GM12878 (cell line): Measurements from ENCODE around the gene SBF2. TPM values are rescaled to one million over a fixed set of nuclear protein-coding genes. Genes with fewer than 3 reads are reported as not detected.

Experiments
- ATAC-seq: fragments of 200-7000 bp; cut with Tn5 transposase; 3 replicates; pipeline ENCODE4 v1.9.1; 2020; ENCODE audit warnings: mild to moderate bottlenecking, moderate library complexity
- BruUV-seq: library from RNA; stranded (reverse); fragments of 400-500 nt; replicated peaks from 2 replicates; lab custom pipeline; 2021; lab: Mats Ljungman, UMichigan
- CTCF ChIA-PET: fragments of 300-600 bp; sonication (Branson Sonifier 250); formaldehyde crosslinking; extraction: SDS; loops from one replicate; lab custom pipeline; 2021; ENCODE audit warnings: inconsistent platforms; lab: Yijun Ruan, JAX
- POLR2A ChIA-PET: fragments of 350-600 bp; formaldehyde crosslinking; extraction: SDS; loops from one replicate; lab custom pipeline; 2021; ENCODE audit warnings: inconsistent platforms; lab: Charles Lee
- RAD21 ChIA-PET: fragments of 300-600 bp; sonication (Branson Sonifier 250); formaldehyde crosslinking; loops from one replicate; lab custom pipeline; 2023; ENCODE audit warnings: antibody characterized with exemption; ENCODE audit not compliant: unreplicated experiment; lab: Charles Lee
- SMC1A ChIA-PET: fragments of 300-600 bp; sonication (Branson Sonifier 250); formaldehyde crosslinking; loops from one replicate; lab custom pipeline; 2023; ENCODE audit not compliant: unreplicated experiment, uncharacterized antibody; lab: Charles Lee
- DNase-seq: peaks from one replicate; pipeline ENCODE4 v3.0.0-alpha.2; 2011; ENCODE audit warnings: low read depth, low spot score
- FAIRE-seq: peaks from 3 replicates; lab custom pipeline; 2011; peaks lifted over from hg19 to GRCh38; lab: Jason Lieb, UNC
- H2AFZ ChIP-seq: 2 replicates; pipeline ENCODE4 v1.6.0; 2011; ENCODE audit warnings: low read depth, low read length, control low read depth; ENCODE audit not compliant: control insufficient read depth
- H3K27ac ChIP-seq: 2 replicates; pipeline ENCODE4 v1.5.1; 2011; ENCODE audit warnings: control low read depth; ENCODE audit not compliant: control insufficient read depth, insufficient read depth
- H3K27me3 ChIP-seq, 2 experiments: replicated peaks in 1 of 2; 2 replicates each; pipeline versions ENCODE4 v1.6.0 to v1.6.1; 2011; ENCODE audit warnings: low read length in 1 of 2; ENCODE audit not compliant: control insufficient read depth in 2 of 2, insufficient read depth in 2 of 2
- H3K36me3 ChIP-seq, 2 experiments: 2 replicates each; pipeline ENCODE4 v1.5.1; 2011; ENCODE audit warnings: low read length in 1 of 2; ENCODE audit not compliant: control insufficient read depth in 2 of 2, insufficient read depth in 2 of 2
- H3K4me1 ChIP-seq: 2 replicates; pipeline ENCODE4 v1.6.1; 2011; ENCODE audit warnings: mild to moderate bottlenecking, low read length, moderate library complexity, mixed read lengths; ENCODE audit not compliant: control insufficient read depth, insufficient read depth
- H3K4me2 ChIP-seq: 2 replicates; pipeline ENCODE4 v1.6.0; 2011; ENCODE audit warnings: control low read depth; ENCODE audit not compliant: control insufficient read depth, insufficient read depth
- H3K4me3 ChIP-seq: fragments of 200-600 bp; sonication (generic); 2 replicates; pipeline ENCODE4 v1.5.1; 2016
- H3K79me2 ChIP-seq: 2 replicates; pipeline ENCODE4 v1.6.0; 2011; ENCODE audit warnings: low read length; ENCODE audit not compliant: control insufficient read depth, insufficient read depth
- H3K9ac ChIP-seq: 2 replicates; pipeline ENCODE4 v1.8.0; 2011; ENCODE audit warnings: low read length, control low read depth, mixed read lengths; ENCODE audit not compliant: control insufficient read depth, insufficient read depth
- H3K9me3 ChIP-seq: replicated peaks from 3 replicates; pipeline ENCODE4 v1.5.1; 2011; ENCODE audit warnings: mild to moderate bottlenecking, low read length; ENCODE audit not compliant: control insufficient read depth, insufficient read depth
- H4K20me1 ChIP-seq: 2 replicates; pipeline ENCODE4 v1.6.0; 2011; ENCODE audit not compliant: control insufficient read depth, insufficient read depth
- ATF7 ChIP-seq: fragments of 450-650 bp; IDR thresholded peaks from 2 replicates; pipeline ENCODE4 v1.6.1; 2016; ENCODE audit warnings: low read depth, mild to moderate bottlenecking
- IRF4 ChIP-seq: IDR thresholded peaks from 2 replicates; pipeline ENCODE4 v1.6.1; 2011; ENCODE audit warnings: low read depth, low read length
- JUNB ChIP-seq: IDR thresholded peaks from 2 replicates; pipeline ENCODE4 v1.6.1; 2016; ENCODE audit warnings: antibody characterized with exemption, mild to moderate bottlenecking
- NR2F1 ChIP-seq: fragments of 450-650 bp; conservative IDR thresholded peaks from 2 replicates; pipeline ENCODE4 v1.6.1; 2017; ENCODE audit warnings: mild to moderate bottlenecking
- PML ChIP-seq: IDR thresholded peaks from 2 replicates; pipeline ENCODE4 v1.6.1; 2012; ENCODE audit warnings: low read length, inconsistent platforms
- RUNX3 ChIP-seq: IDR thresholded peaks from 2 replicates; pipeline ENCODE4 v1.6.1; 2012; ENCODE audit warnings: low read length, inconsistent platforms
- WGBS: methylation state at CpG from one replicate; pipeline ENCODE4 v1.1.6; 2016; ENCODE audit warnings: low lambda C conversion rate; ENCODE audit not compliant: insufficient replicate concordance, insufficient coverage; ENCODE audit errors: missing lambda C conversion rate; 5-methylcytosine and 5-hydroxymethylcytosine counted together
- in situ Hi-C: fragments of 300-500 bp; cut with MboI; formaldehyde crosslinking; loops from 9 replicates; pipeline ENCODE4 v1.14.3; 2018; ENCODE audit warnings: mixed read lengths
- intact Hi-C: fragments of 100-400 bp; cut with micrococcal nuclease; formaldehyde crosslinking; loops from one replicate; pipeline ENCODE4 v1.14.2; 2022; ENCODE audit not compliant: unreplicated experiment
- polyA plus RNA-seq, 11 experiments: library from polyadenylated mRNA; depleted of rRNA in 4 of 11; unstranded in 6 of 11; stranded (reverse) in 5 of 11; fragments of >200 nt; fragmentation: Nextera tagmentation in 4 of 11; fragmentation: Illumina TruSeq in 1 of 11; extraction: Ambion mirVana in 4 of 11; extraction: Trizol in 1 of 11; gene quantifications; 1 replicate in 1 of 11; 2 replicates in 10 of 11; pipeline versions ENCODE4 v1.2.1 to v1.2.3, GENCODE V29; 2011 to 2016; ENCODE audit warnings: inconsistent platforms in 2 of 11, missing spikeins in 2 of 11, low read depth in 1 of 11
- total RNA-seq, 4 experiments: library from RNA; depleted of rRNA in 3 of 4; stranded (reverse); fragments of >200 nt in 3 of 4; fragmentation: Illumina TruSeq in 1 of 4; extraction: Trizol in 1 of 4; gene quantifications; 2 replicates each; pipeline versions ENCODE4 v1.2.1 to v1.2.3, GENCODE V29; 2013 to 2021
- TF ChIP-seq, protein P1 (sequence below): fragments of 150-350 bp; IDR thresholded peaks from 2 replicates; pipeline ENCODE4 v1.6.1; 2016; ENCODE audit warnings: low read depth, low read length

SBF2 gene
- total and polyA plus RNA-seq, 10 of the 15 experiments (the other 5 are each of a cell fraction or from before 2014, with no cell fraction given): 0.24 to 2.3 (median 1.1) TPM

GRCh38 chr11:9741260-9741659, 552.8 kb downstream of the SBF2 start (continued):
- TF ChIP-seq NR2F1 (no peak), PML (no peak), RUNX3 (no peak)
- TF ChIP-seq, protein P1, sequence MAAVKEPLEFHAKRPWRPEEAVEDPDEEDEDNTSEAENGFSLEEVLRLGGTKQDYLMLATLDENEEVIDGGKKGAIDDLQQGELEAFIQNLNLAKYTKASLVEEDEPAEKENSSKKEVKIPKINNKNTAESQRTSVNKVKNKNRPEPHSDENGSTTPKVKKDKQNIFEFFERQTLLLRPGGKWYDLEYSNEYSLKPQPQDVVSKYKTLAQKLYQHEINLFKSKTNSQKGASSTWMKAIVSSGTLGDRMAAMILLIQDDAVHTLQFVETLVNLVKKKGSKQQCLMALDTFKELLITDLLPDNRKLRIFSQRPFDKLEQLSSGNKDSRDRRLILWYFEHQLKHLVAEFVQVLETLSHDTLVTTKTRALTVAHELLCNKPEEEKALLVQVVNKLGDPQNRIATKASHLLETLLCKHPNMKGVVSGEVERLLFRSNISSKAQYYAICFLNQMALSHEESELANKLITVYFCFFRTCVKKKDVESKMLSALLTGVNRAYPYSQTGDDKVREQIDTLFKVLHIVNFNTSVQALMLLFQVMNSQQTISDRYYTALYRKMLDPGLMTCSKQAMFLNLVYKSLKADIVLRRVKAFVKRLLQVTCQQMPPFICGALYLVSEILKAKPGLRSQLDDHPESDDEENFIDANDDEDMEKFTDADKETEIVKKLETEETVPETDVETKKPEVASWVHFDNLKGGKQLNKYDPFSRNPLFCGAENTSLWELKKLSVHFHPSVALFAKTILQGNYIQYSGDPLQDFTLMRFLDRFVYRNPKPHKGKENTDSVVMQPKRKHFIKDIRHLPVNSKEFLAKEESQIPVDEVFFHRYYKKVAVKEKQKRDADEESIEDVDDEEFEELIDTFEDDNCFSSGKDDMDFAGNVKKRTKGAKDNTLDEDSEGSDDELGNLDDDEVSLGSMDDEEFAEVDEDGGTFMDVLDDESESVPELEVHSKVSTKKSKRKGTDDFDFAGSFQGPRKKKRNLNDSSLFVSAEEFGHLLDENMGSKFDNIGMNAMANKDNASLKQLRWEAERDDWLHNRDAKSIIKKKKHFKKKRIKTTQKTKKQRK: no peak

DNA sequence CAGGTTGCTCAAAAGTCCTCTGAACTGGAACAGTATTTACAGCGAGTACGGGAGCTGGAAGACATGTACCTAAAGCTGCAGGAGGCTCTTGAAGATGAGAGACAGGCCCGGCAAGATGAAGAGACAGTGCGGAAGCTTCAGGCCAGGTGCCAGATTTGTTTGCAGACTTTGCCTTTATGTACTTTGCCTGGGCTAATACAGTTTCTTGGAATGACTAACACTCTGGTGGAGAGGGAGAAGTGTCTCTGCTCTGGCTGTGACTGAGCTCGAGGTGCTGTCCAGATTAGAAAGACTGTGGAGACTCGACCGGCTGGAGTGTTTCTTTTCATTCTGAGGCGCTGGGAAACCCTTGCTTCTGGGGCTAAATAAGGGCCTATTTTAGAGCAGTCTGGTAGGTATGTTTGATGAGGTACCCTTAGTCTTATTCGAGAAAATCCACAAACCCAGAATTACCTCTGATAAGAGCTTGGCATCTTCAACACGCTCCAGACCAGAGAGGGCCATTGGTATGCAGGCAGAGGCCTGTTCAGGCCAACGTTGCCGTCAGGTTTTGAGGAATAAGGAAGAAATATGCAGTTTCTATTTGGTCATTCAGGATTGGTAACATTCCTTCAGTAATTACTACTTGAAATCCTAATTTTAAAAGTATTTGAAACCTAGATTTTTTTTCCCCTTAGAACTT, 553.7 kb downstream of the SBF2 start:
- in situ Hi-C loops (no loop called here), intact Hi-C loops (no loop called here)
- H3K4me1 ChIP-seq: peaks cover 48% of the 10 kb centered on the region
- POLR2A ChIA-PET: no interaction called here
- H3K27me3 ChIP-seq: no peaks in the 10 kb centered on the region
- no peaks in the 10 kb centered on the region for H4K20me1 ChIP-seq
- no peak for DNase-seq
- SMC1A ChIA-PET: interaction anchor here (0.8 to 1.2 kb wide), 2 partner anchors 8 to 11 kb away, joined by 3 read pairs; no protein-coding TSS in a partner anchor
- no peak for ATAC-seq
- no peak overlapping the region for H3K9ac ChIP-seq
- WGBS: 17% methylated on average over 12 of the region's 12 CpGs
- RAD21 ChIA-PET: no interaction called here
- H3K9me3 ChIP-seq: peaks cover 8% of the 10 kb centered on the region; the same call in 2 of the 3 replicates
- H2AFZ ChIP-seq: no peak overlapping the region
- BruUV-seq: no TSS peak
- no peak overlapping the region for H3K4me2 ChIP-seq
- no peak for FAIRE-seq
- H3K79me2 ChIP-seq: peaks cover 2% of the 10 kb centered on the region
- TF ChIP-seq ATF7 (no peak), JUNB (peak; percentile 29; the same call in 1 of the 2 replicates), IRF4 (0 out of 2 replicates have a peak, but pooled peaks have one; percentile 18)
- TF ChIP-seq, all 136 proteins: peak for 2
- no peak overlapping the region for H3K4me3 ChIP-seq
- CTCF ChIA-PET: interaction anchor here (0.6 to 1.5 kb wide), 4 partner anchors 10 to 130 kb away, joined by 3 to 4 read pairs (median 3); no protein-coding TSS in a partner anchor
- peaks cover 3 to 21% of the 10 kb centered on the region in 2 experiments; a peak in 3 of 4 replicates for H3K36me3 ChIP-seq
- H3K27ac ChIP-seq: 0 out of 2 replicates have a peak overlapping the region, but pooled peaks have one; percentile 13
